NCI-H446 treated with DMSO at 0.1 percent for 48 hours (cell line): ENCODE results near the gene FCN1.

ENCODE experiments used
- DNase-seq: peaks from one replicate; lab custom pipeline; 2025; lab: John Stamatoyannopoulos, UW

Gene FCN1

GRCh38 chr9:134891053-134891452 is 26.7 kb downstream of the FCN1 start:
- DNase-seq, result no peak

DNA sequence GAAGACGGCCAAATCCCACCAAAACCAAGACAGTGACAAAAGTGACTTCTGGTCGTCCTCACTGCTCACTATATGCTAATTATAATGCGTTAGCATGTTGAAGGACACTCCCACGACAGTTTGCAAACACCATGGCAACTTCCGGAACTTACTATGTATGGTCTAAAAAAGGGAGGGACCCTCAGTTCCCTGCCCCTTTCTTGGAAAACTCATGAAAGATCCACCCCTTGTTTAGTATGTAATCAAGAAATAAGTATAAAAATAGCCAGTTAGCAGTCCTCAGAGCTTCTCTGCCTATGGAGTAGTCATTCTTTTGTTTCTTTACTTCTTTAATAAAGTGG is 27.6 kb downstream of the FCN1 start:
- no peak for DNase-seq

- DNase-seq, result no peak
Observed at GRCh38 chr9:134889386-134890154, 28.1 kb downstream of the FCN1 start.

DNA sequence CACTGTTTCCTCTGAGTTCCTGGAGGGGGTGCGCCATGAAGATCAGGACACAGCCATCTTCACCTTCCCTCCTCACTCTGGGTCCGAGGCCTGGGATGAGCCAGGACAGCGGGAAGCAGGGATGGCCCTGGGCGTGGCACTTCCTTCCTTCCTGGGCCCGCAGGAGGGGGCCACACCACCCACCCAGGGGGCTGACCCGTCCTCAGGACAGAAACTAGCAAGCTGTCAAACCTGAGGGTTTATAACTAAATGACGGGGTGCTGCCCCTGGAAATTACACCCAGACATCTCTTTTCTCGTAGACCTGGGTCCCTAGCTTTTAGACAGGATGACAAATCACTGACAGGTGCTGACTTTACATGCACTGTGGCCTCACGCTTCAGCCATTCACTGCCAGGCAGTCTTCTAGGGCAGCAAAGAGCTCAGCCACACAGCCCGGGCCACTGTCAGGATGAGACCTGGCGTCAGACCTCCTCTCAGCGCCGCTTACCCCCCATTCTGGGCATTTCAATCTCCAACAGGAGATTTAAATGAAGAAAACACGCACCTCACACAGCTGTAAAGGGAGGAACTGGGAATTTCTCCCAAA is 29.0 kb downstream of the FCN1 start:
- no peak for DNase-seq

DNA sequence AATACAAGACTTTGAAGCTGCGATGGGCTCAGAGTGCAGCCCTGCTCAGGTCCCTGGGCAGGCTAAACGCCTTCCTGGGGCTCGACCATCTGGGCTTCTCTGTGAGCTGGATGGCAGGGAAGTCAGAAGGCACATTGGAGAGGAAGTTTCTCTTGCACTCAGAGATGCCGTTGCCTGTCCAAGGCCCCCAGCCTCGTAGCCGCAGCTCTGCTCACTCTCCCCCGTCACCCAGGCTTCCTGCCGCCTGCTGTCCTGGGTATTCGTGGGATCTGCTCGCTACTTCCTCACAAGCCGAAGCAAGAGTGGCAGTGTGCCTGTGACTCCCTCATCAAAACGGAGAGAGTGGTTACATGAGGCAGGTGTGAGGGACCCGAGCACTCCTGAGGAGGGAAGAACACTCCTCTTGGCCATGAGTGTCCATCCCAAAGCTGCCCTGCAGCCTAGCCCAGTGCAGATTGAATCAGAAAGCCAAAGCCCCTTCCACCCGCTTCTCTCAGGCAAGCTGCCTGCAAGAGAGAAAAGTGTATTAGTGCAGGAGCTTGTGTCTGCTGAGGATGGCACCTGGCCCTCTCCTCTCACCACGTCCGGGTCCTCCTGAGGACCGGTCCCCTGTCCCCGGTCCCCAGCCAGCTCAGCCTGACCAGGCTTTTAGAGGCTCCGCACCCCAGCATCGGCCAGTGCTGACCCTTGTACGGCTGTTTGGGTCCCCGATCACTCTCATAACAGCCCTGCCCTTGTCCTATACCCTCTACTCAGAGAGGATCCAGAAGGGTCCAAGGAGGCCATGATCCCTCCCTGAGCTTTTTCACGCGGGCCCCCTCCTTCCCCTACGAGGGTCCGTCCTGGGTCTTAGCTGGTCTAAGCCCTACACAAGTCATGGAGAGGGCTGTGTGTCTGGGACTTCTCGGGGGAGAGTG is 29.8 kb downstream of the FCN1 start:
- DNase-seq, result no peak

GRCh38 chr9:134887219-134887618 is 30.5 kb downstream of the FCN1 start:
- no peak for DNase-seq

GRCh38 chr9:134886413-134886913 is 31.2 kb downstream of the FCN1 start:
- no peak for DNase-seq

DNA sequence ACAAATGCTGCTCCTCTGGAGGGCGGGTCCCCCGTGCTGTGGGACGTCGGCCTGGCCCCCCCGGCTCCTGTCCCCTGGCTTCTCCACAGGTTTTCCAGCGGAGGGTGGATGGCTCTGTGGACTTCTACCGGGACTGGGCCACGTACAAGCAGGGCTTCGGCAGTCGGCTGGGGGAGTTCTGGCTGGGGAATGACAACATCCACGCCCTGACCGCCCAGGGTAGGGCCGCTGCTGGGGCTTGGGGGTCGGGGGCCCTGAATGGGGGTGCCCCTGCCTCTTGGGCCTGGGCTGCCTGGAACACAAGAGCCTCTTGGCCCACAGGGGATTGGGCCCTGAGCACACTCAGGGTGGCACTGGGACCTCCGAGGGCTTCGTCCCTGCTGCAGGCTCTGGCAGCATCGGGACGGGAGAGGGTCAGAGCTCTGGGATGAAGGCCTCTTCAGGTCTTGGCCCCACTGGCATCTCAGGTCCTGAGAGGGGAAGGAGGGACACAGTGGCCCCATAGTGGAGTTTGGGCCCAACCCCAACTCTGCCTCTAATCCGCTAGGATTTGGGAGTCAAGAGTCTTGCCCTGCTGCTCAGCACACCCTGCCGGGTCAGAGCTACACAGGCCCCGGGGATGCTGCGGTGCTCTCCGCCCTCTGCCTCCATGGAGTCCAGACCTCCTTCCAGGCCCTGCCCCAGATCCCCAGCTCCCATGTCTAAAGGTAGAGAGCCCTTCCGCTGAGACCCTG is 31.9 kb downstream of the FCN1 start:
- no peak for DNase-seq

DNA sequence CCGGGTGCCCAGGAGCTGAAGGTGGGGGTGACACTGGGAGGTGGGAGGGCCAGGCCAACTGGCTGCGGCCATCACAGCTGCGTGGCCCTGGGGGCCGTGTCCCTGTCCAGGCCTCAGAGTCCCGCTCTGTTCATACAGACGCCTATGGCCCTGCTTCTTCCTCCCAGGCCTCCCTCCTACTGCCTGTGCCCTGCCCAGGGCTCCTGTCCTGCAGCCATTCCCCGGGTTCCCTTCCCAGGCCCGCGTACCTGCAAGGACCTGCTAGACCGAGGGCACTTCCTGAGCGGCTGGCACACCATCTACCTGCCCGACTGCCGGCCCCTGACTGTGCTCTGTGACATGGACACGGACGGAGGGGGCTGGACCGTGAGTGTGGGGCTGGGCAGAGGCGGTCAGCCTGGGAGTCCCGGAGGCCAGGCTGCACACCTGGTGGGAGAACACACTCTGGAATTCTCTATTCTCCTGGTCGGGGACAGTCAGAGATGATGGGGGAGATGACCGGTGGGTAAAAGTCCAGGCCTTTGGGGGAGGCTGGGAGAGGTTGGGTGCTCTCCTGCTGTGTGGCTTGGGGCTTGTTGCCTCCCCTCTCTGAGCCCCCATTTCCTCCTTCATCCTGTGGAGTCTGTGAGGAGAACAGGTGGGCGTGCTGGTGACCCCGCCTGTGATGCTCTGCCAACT is 32.6 kb downstream of the FCN1 start:
- DNase-seq, result no peak

DNA sequence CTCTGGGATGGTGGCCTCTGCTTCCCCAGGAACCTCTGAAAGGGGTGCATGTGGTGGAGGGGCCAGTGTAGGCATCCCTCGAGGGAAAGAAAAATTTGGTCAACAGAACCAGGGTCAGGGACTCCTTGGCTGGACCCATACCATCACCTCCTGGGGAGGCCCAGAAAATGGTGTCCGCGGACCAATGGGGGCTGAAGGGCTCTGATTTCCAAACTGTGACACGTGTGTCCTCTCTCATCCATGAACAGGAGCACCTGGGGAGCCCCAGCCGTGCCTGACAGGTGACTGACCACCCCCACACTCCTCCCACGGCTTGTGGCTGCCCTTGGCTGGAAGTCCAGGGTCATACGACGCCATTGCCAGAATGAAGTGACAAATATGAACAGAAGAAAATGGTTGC is 33.2 kb downstream of the FCN1 start:
- no peak for DNase-seq

DNA sequence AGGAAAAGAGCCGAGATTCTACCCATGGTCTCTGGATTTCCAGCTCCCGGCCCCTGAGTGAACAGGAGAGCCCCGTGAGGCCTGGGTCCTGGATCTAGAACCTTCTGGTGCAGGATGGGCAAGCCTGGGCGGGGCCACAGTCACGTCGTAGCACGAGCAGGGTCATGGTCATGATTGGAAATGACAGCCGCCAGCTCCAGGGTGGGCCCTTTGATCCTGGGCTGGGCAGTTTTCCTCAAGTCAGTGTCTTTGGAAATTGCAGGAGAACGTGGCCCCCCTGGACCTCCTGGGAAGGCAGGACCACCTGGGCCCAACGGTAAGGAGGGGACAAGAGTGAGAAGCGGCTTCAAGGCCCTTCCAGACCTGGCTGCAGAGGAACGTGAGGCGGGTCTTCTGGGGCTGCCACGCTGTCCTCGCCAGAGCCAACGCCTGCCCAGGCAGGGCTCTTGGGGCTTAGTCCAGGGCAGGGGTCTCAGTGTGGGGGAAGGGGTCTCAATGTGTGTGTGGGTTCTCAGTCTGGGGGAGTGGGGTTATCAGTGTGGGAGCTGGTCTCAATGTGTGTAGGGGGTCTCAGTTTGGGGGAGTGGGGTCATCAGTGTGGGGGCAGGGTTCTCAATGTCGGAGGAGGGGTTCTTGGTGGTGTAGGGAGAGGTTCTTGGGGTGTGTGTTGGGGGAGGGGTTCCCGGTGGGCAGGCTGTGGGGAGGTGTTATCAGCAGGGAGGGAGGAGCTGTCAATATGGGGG is 34.5 kb downstream of the FCN1 start:
- DNase-seq, result no peak

DNA sequence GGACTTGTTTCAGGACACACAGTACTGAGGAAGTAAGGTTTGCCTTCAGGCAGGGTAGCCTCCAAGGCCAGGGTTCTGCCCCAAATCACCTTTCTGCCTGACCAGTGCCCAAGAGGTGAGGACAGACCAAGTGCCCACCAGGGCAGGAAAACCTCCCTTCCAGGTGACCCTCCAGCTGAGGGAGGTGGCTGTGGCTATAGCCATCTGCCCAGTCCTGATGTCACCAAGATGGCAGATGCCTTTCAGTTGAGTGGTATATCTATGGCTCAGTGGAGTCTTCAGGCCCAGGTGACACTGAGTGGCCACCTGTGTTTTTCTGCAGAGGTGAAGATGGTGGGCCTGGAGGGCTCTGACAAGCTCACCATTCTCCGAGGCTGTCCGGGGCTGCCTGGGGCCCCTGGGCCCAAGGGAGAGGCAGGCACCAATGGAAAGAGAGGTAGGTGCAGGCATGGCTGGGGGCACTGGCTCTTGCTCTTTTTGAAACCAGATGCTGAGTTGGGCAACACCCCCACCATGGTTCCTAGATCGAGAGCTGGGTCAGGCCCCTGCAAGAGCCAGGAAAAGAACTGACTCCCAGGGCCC is 35.4 kb downstream of the FCN1 start:
- no peak for DNase-seq

- DNase-seq, result no peak
Observed at GRCh38 chr9:134881313-134881670, 36.4 kb downstream of the FCN1 start.

DNA sequence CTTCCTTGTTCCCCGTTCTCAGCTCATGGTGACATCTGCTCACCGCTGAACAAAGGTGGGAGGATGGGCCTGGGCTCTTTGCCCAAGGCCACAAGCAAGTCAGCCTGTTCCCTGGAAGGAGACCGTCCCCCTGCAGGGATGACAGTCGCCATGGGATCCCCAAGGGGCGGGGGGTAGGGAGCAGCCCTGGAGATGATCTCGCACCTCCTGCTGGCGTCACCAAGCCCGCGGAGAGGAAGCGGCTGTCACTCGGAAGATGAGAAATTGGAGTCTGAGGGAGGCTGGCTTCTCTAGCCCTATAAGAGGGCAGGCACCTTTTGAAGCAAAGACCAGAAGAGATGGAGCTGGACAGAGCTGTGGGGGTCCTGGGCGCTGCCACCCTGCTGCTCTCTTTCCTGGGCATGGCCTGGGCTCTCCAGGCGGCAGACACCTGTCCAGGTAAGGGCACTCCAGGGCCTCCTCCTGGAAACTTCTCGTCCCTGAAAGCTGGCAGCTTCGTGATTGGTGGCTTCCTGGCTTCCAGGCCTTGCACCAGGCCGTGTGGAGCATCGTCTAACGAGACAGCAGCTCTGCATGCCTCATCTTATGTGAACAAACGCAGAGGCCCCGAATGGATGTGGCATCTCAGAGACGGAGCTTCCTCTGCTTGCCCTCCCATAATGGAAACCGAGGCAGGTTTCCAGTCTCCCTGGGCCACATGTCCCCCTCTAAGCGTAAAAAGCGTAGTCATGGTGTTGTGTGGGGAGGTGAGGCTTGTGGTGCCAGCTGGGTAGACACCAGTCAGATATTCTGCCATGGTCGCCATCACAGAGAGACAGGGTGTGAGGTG is 37.0 kb downstream of the FCN1 start, which contains the start of gene FCN2:
TSS of gene FCN2 (plus strand) at position 327 of the 829 bp plus-strand sequence. CDS start at position 339, 12 bp downstream.
- no peak for DNase-seq

GRCh38 chr9:134879664-134880483 is 37.8 kb downstream of the FCN1 start:
- no peak for DNase-seq

GRCh38 chr9:134877541-134877940 is 40.2 kb downstream of the FCN1 start:
- DNase-seq, result no peak

GRCh38 chr9:134875371-134875770 is 42.3 kb downstream of the FCN1 start:
- no peak for DNase-seq

GRCh38 chr9:134872482-134873231 is 45.1 kb downstream of the FCN1 start:
- DNase-seq, result no peak
